HL-60 (cell line): Measurements from ENCODE around the gene IL15.

Experiments
- CTCF ChIP-seq: IDR thresholded peaks from one replicate; pipeline ENCODE4 v1.5.1; 2011; ENCODE audit warnings: low read length, control low read depth, inconsistent platforms; ENCODE audit not compliant: insufficient read depth
- GABPA ChIP-seq: IDR thresholded peaks from 2 replicates; pipeline ENCODE4 v1.6.1; 2012; ENCODE audit warnings: low read depth
- POLR2AphosphoS5 ChIP-seq: IDR thresholded peaks from 2 replicates; pipeline ENCODE4 v1.6.1; 2012; ENCODE audit warnings: low read depth

GRCh38 chr4:141642063-141642462 is 5.7 kb downstream of the IL15 start:
- TF ChIP-seq GABPA (no peak), CTCF (no peak), POLR2AphosphoS5 (no peak)
